C4-2B (cell line): ENCODE results near the gene TRIM25.

Experiments used
- ZFX ChIP-seq: fragments of 450-650 bp; IDR thresholded peaks from 2 replicates; pipeline ENCODE4 v1.6.1; 2017
- TF ChIP-seq, protein P1 (sequence below): fragments of 450-650 bp; conservative IDR thresholded peaks from 2 replicates; pipeline ENCODE4 v1.5.1; 2017; ENCODE audit warnings: mild to moderate bottlenecking

DNA sequence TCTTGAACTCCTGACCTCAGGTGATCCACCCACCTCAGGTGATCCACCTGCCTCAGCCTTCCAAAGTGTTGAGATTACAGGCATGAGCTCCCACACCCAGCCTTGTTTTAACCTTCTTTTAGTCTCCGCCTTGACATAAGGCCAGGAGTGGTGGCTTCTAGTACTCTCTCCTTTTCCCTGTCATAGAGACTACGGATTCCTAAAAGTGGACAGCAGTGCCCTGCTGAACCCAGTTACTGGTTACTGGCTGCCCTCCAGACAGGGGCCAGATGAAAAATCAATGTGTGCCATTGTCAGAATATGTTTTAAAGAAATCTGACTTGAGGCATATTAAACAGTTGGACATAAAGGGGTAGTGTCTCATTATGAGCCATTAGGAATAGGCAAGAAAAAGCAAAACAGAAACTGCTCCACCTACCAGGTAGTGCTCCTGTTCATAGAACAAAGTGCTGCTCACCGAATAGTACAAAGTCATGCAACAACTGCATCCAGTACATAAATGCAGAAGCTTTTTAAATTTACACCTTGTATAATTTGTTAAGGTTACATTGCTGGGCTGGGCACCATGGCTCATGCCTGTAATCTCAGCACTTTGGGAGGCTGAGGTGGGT, 32.1 kb downstream of the TRIM25 start:
- TF ChIP-seq, protein P1, sequence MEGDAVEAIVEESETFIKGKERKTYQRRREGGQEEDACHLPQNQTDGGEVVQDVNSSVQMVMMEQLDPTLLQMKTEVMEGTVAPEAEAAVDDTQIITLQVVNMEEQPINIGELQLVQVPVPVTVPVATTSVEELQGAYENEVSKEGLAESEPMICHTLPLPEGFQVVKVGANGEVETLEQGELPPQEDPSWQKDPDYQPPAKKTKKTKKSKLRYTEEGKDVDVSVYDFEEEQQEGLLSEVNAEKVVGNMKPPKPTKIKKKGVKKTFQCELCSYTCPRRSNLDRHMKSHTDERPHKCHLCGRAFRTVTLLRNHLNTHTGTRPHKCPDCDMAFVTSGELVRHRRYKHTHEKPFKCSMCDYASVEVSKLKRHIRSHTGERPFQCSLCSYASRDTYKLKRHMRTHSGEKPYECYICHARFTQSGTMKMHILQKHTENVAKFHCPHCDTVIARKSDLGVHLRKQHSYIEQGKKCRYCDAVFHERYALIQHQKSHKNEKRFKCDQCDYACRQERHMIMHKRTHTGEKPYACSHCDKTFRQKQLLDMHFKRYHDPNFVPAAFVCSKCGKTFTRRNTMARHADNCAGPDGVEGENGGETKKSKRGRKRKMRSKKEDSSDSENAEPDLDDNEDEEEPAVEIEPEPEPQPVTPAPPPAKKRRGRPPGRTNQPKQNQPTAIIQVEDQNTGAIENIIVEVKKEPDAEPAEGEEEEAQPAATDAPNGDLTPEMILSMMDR: no peak
- TF ChIP-seq ZFX: no peak
